ENCODE data around the gene OR2A2.
"Not testable (repeated sequence)": the region's sequence is repeated elsewhere in the genome, so short reads cannot be mapped to it uniquely, and the experiment has no call there.

The OR2A2 gene, protein sequence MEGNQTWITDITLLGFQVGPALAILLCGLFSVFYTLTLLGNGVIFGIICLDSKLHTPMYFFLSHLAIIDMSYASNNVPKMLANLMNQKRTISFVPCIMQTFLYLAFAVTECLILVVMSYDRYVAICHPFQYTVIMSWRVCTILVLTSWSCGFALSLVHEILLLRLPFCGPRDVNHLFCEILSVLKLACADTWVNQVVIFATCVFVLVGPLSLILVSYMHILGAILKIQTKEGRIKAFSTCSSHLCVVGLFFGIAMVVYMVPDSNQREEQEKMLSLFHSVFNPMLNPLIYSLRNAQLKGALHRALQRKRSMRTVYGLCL

GRCh38 chr7:144109283-144109682 lies at the start of gene OR2A2:
Gene OR2A2, plus strand, starts transcription at chr7:144109583. Its CDS starts 0 bp downstream, at chr7:144109583.
- no peak for DNase-seq (ENCODE audit: low spot score)

GRCh38 chr7:144063710-144064109 lies 45.7 kb upstream of the OR2A2 start:
- DNase-seq (ENCODE audit: low spot score), result no peak

DNA sequence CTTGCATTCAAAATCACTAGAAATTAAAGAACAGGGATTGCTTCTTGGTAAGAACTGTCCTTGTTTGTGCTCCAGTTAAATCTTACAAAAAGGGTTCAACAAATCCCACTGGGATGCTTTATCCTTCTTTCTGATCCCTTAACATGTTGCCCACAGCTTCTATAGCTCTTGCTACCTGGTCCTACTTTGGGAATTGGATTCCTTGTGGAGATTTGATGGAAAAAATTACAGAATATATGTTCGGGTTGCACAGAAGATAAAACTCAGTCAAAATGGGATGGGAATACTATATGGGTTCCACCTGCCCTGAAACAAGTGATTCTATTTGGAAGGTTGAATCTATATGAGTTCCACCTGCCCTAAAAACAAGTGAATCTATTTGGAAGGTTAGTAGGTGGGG lies 39.9 kb upstream of the OR2A2 start, which contains the start of gene OR2A25:
TSS of gene OR2A25 (plus strand) at position 301 of the 400 bp plus-strand sequence. CDS start 4,409 bp downstream, outside the sequence.
- no peak for DNase-seq (ENCODE audit: low spot score)

DNA sequence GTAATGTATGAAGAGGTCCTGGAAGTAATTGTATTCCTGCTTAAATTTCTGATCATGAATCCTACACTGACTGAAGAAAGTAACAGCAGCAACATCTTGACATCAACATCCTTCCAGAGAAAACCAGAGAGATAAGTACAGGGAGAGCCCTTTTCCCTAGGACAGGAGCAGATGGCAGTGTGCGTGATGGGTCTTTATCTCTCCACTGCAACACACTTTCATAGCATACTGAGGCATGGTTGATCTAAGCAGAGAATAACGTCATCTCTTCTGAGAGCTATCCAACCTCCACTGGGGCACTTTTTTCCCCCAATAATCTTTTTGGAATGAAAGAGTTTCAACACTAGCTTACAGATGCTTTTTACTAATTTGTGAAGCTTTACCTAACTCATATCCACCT lies 39.4 kb upstream of the OR2A2 start:
- no peak for DNase-seq (ENCODE audit: low spot score)

- no peak for DNase-seq (ENCODE audit: low spot score)
Measured at GRCh38 chr7:144074374-144074773, 35.0 kb upstream of the OR2A2 start.

DNA sequence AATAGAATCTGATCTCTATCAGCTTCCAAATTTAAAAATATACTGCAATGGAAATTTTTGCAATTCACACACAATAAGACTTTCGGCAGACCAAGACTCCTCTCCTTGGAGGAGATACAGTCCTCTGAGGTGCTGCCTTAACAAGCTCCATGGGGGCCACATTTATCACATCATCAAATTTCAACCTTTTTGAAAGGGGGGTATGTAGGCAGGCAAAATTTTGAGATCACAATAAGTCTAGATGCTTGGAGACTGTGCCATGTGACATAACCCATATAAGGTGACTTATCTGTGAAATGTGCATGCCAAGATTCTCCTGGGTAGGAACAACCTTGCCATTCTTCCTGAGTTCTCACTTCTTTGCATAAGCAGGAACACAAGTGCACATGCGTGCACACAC lies 23.4 kb upstream of the OR2A2 start, which contains the start of gene OR2A12:
TSS of gene OR2A12 (plus strand) at position 301 of the 400 bp plus-strand sequence. CDS start 8,830 bp downstream, outside the sequence.
- DNase-seq (ENCODE audit: low spot score), result no peak

GRCh38 chr7:144086730-144087129 lies 22.7 kb upstream of the OR2A2 start:
- DNase-seq (ENCODE audit: low spot score), result no peak

DNA sequence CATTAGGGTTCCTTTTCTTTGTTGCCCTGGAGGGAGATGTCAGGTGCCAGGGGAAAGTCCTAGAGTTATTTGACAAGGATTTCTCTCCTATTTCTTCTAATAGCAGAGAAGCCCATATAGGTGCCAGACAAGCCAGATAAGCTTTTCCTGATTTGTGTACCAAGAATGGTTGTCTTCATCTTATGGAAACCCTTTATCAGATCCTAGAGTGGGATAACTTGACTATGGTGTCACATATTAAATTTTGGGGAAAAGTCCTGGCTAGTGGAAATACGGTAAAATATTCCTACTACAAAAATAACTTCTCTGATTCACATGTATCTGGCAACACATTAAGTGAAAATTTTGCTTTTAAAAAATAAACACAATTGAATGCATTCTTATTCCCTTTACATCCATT lies 22.2 kb upstream of the OR2A2 start:
- DNase-seq (ENCODE audit: low spot score), result no peak

DNA sequence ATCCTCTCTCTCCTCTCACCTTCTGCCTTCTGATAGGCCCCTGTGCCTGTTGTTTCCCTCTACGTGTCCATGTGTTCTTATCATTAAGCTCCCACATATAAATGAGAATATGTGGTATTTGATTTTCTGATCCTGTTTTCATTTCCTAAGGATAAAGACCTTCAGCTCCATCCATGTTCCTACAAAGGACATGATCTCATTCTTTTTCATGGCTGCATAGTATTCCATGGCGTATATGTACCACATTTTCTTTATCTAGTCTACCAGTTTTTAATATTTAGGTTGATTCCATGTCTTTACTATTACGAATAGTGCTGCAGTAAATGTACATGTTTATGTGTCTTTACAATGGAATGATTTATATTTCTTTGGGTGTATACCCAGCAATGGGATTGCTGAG lies 18.7 kb upstream of the OR2A2 start:
- DNase-seq (ENCODE audit: low spot score), result no peak

GRCh38 chr7:144098776-144099175 lies 10.6 kb upstream of the OR2A2 start:
- no peak for DNase-seq (ENCODE audit: low spot score)

DNA sequence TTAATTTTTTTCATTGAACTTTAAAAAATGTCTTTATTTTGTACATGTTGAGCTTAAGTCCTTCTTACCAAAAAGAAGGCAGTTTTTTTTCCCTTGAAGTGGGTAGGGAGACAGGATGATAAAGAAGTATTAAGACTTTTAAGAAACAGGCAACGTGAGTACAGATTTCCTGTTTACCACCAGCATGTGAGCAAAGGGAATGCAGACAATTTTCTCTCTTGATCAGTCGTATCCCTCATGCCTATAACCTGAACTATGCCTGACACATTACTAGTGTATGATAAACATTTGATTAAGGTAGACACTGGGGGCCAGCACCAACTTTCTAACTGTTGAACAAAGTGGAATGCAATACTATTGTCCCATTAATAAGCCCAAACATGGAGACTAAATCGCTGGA lies 8.8 kb upstream of the OR2A2 start:
- DNase-seq (ENCODE audit: low spot score), result no peak

DNA sequence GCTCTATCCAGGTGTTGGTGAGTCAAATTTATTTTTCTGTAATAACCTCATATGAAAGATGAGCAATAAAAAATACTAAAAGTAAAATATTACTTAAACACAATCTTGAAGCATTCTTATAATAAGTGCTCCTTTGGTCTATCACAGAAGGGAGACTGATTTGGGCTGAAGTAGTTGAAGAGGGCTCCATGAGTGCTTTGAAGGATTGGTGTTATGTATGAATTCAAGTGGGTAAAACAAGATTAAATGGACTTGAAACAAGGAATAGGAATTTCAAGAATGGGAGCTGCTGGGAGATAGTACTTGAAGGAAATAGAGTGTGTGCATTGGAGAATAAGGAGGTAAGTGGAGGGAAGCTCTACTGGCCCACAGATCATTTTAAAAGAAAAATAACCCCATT lies 7.3 kb upstream of the OR2A2 start:
- DNase-seq (ENCODE audit: low spot score), result no peak

DNA sequence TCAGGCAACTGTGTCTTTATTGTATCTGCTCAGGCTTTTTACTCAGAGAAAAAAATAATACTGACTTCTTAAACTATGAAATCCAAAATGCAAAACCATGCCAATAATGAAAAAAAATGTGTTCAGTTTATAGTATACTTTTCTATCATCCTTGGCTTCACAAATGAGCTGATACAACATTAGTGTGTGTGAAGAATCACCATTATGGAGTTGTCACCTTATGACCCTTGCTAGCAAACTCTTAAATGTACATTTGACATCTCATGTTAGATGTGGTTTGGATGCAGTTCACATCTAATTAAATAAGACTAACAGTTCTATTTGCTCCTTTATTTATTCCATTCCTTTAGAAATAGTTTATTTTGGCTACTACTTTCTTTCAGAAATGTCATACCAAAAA lies 4.2 kb upstream of the OR2A2 start:
- DNase-seq (ENCODE audit: low spot score), result no peak

GRCh38 chr7:144110272-144110671 lies 889 bp downstream of the OR2A2 start:
- no peak for DNase-seq (ENCODE audit: low spot score)

GRCh38 chr7:144113651-144114050 lies 4.3 kb downstream of the OR2A2 start:
- DNase-seq (ENCODE audit: low spot score), result no peak

GRCh38 chr7:144118341-144118740 lies 9.0 kb downstream of the OR2A2 start:
- no peak for DNase-seq (ENCODE audit: low spot score)

- DNase-seq (ENCODE audit: low spot score), result no peak
Measured at GRCh38 chr7:144122876-144123275, 13.5 kb downstream of the OR2A2 start, which contains the start of gene OR2A14. Gene OR2A14, plus strand, starts transcription at chr7:144123176. Its CDS starts 5,937 bp downstream, at chr7:144129113.

DNA sequence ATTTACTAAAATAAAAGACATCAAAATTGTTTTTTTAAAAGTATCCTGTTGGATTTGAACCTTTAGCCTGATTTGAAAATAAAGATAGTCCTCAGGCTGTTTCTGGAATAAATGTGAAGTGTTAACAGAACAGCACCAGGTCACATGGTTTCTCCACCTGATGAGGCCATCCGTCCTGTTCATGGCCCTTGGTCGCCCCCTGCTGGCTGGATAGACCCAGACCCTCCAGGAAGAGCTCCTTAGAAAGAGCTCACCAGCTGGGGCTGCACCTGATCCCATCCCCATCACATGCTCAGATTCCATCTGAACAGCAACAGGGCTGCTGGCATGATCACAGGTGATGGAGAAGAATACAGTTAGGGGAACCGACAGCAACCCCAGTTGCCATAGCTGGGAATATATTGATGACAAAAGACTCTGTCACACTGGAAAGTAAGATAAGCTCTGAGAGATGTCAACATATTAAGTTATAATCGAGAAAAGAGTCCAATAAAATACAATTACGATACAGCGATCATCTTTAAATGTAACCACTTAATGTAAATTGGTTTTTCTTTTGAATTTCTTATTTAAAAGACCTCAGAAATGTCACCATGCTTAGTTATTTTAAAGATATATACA lies 18.4 kb downstream of the OR2A2 start:
- DNase-seq (ENCODE audit: low spot score), result peak; percentile 78

DNA sequence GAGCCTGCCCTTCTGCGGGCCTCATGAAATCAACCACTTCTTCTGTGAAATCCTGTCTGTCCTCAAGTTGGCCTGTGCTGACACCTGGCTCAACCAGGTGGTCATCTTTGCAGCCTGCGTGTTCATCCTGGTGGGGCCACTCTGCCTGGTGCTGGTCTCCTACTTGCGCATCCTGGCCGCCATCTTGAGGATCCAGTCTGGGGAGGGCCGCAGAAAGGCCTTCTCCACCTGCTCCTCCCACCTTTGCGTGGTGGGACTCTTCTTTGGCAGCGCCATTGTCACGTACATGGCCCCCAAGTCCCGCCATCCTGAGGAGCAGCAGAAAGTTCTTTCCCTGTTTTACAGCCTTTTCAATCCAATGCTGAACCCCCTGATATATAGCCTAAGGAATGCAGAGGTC lies 20.2 kb downstream of the OR2A2 start:
- not testable (repeated sequence) for DNase-seq (ENCODE audit: low spot score)

GRCh38 chr7:144130730-144131129 lies 21.3 kb downstream of the OR2A2 start:
- DNase-seq (ENCODE audit: low spot score), result no peak

DNA sequence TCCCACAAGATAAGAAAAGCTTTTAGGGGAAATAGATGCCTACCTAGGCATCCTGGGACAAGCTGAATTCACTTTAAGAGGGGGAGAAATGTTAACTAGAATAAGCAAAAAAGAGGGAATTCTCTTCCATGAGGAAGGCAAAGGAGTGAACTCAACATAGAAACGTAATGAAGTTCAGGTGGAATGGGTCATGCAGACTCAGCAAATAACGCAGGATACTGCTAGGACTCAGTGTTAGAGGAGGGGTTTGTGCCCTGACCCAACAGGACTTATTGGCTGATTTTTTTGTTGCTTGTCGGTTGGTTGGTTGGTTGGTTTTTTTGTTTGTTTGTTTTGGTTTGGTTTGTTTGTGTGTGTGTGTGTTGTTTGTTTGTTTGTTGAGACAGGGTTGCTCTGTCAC lies 22.9 kb downstream of the OR2A2 start:
- DNase-seq (ENCODE audit: low spot score), result no peak

DNA sequence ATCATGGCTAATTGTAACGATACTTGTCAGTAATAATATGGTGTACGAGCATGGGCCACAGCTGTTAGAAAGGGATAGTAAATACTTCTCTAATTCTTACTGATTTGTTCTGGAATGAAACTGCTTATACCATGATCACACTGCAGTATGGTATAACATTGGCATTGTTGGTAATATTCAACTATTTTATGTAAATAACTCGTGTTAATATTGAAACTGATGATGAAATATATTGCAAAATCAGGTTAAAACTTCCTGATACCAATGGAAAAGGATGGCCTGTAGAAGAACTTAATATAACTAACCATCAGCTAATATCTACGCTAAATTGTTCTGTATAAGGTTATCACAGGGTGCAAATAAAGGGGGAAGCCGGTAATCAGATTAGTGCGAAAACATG lies 23.9 kb downstream of the OR2A2 start:
- DNase-seq (ENCODE audit: low spot score), result no peak

DNA sequence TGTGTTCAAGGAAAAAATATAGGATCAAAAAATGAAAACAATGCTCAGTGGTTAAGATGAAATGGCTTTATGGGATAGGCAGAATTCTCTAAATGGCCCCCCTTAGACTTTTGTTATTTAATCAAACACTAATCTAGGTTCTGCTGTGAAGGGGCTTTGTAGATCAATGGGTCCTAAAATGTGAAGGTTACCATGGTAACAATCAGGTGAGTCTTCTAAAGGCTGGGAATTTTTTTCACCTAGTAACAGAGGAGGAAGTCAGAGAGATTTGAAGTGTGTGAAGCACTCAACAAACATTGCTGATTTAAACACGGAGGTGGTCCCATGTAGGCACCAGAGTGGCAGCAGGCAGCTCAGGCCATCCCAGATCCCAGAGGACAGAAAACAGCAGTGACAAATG lies 24.7 kb downstream of the OR2A2 start:
- DNase-seq (ENCODE audit: low spot score), result no peak

All from left forelimb (tissue), 1 donor.